Measurements from ENCODE around the gene OTOG.

Gene OTOG

DNA sequence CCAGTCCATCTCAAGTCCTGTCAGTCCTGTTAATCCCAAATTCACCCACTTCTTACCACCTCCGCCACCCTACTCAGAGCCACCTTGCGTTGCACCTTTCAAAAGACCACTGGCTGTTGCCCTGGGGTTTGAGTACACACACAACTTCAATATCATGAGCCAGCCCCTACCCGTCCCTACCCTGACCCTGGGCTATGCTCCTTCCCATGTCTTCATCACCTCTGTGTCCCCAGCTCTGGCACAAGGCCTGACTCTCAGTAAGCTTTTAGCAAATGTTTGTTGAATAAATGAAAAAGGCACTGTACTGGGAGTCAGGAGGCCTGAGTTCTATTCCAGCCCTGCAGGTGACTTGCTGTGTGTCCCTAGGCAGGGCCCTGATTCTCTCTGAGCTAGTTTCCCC, 26.5 kb downstream of the OTOG start:
- DNase-seq (ENCODE audit: low read depth), result no peak
- TF ChIP-seq CTCF (IDR thresholded peaks at IDR 0.05; ENCODE audit: insufficient read depth, low read depth, low read length, missing control alignments), result no peak
- no peak overlapping the region for H3K4me3 ChIP-seq (ENCODE audit: low read length)

DNA sequence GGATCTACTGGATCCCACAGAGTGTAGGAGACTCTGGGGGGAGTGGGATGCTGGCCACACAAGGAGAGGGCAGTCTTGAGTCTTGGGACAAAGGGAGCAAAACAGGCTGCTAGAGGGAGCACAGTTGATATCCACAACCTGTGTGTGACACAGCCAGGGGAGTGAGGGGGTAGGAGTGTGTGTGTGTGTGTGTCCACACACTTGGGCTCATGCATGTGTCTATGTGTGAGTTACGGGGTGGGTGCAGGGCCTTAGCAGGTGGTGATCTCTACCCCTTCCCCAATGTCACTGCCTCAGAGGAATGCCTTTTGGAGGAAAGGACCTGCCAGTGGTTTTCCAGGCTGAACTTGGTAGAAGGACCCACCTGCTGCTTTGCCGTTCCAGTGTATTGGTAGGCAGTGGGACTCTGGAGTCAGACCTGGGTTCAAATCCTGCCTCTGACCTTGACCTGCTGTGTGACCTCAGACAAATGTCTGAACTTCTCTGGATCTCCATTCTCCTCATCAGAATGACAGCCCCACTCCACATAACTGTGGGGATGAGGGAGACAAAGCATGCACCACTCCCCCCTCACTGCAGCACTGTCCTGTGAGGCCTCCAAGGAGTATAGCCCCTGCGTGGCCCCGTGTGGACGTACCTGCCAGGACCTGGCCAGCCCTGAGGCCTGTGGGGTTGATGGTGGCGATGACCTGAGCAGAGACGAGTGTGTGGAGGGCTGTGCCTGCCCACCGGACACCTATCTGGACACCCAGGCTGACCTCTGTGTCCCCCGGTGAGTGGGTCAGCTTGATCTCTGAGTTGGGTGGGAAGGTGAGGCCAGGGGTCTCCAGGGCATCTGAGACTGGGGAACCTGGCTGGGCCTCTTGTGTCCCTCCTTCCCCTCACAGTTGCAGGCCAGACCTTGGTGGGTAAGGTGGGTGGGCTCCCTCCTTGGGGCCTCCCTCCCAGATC, 27.4 kb downstream of the OTOG start:
- no peak for DNase-seq (ENCODE audit: low read depth)
- H3K4me3 ChIP-seq (ENCODE audit: low read length), result no peak overlapping the region
- TF ChIP-seq CTCF (IDR thresholded peaks at IDR 0.05; ENCODE audit: insufficient read depth, low read depth, low read length, missing control alignments), result no peak

DNA sequence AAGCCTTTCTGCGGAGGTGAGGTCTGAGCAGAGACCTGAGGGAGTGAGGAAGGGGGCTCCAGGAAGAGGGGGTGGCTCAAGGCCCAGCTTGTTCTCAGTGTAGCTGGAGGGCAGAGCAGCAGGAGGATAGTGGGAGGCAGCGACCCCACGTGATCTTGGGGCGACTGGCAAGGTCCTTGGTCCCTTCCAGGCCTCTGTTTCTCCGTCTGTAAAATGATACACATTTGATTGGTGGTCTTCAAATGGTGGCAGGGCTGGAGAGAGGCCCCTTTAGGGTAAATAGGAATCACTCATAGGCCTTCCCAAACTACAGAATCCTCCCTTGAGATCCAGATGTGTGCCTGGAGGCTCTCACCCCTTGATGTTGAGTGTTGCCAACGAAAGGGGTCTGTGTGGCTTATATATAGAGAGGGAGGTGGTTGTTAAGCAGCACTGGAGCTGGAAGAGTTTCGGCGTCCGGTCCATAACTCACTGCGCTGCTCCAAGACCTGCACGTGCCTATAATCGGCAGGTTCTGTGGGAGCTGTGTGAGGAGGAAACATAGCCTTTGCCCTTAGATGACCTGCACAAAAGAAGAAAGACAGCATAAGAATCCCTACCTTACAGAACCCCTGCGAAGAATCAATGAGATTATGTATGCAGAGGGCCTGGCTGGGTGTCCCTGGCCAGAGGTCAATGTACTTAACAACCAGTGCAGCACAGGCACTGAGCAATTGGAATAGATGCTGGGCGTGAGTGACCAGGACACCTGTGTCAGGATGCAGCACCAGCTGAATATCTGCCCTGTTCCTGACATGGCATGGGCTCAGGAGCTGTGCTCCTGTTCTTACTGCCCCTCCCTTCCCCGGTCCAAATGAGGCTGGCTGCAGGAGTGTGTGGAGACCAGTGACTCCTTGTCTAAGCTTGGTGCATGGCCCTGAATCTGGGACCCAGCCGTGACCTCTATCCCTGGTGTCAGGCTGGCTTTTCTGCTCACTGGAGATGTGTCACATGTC, 28.7 kb downstream of the OTOG start:
- no peak for TF ChIP-seq CTCF (IDR thresholded peaks at IDR 0.05; ENCODE audit: insufficient read depth, low read depth, low read length, missing control alignments)
- DNase-seq (ENCODE audit: low read depth), result no peak
- no peak overlapping the region for H3K4me3 ChIP-seq (ENCODE audit: low read length)

GRCh38 chr11:17578296-17578695, 31.2 kb downstream of the OTOG start:
- TF ChIP-seq CTCF (IDR thresholded peaks at IDR 0.05; ENCODE audit: insufficient read depth, low read depth, low read length, missing control alignments), result no peak
- H3K4me3 ChIP-seq (ENCODE audit: low read length), result no peak overlapping the region
- DNase-seq (ENCODE audit: low read depth), result no peak

DNA sequence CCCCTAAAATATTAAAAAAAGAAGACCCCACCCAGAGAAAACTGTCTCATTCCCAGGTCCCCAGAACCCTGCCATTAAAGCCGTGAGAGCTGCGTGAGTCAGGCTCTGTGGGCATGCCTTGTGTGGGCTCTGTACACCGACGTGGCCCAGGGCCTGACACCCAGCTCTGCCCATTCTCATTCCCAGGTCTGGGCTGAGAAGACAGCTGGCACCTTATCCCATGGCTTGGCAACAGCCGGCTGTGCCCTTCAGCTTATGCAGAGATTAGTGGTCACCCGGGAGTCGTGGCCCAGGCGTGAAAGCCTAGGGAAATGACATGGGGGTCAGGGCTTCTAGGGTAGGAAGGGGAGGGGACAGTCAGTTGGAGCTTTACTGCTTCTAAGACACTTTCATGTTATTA, 31.9 kb downstream of the OTOG start:
- no peak for DNase-seq (ENCODE audit: low read depth)
- no peak overlapping the region for H3K4me3 ChIP-seq (ENCODE audit: low read length)
- TF ChIP-seq CTCF (IDR thresholded peaks at IDR 0.05; ENCODE audit: insufficient read depth, low read depth, low read length, missing control alignments), result no peak

GRCh38 chr11:17579451-17579850, 32.4 kb downstream of the OTOG start:
- no peak for DNase-seq (ENCODE audit: low read depth)
- no peak for TF ChIP-seq CTCF (IDR thresholded peaks at IDR 0.05; ENCODE audit: insufficient read depth, low read depth, low read length, missing control alignments)
- H3K4me3 ChIP-seq (ENCODE audit: low read length), result no peak overlapping the region
